Putamen (tissue), 1 donor: Measurements from ENCODE around the gene DOHH.
"Not testable (repeated sequence)": the region's sequence is repeated elsewhere in the genome, so short reads cannot be mapped to it uniquely, and the experiment has no call there.

ENCODE experiments used
- DNase-seq: peaks from one replicate; pipeline ENCODE4 v3.0.0-alpha.2; 2016; ENCODE audit warnings: low spot score

DOHH gene

DNA sequence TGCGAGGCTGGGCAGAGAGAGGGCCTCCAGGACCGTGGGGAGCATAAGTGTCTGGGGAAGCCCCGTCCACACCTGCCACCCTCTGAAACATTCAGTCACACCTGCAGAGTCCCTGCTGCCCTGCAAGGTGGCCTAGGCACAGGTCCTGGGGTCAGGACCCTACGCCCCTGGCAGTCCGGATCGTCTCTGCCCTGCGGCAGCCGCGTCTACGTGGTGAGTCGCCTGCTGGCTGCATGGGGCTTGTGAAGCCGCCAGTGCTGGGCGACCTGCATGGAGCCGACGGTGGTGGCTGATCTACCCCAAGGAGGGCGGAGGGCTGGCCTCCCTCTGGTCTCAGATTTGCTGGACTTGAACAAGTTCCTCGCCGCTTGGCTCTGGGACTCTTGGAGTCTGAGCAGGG lies 18.7 kb upstream of the DOHH start:
- no peak for DNase-seq

- no peak for DNase-seq
These were observed 18.2 kb upstream of the DOHH start for GRCh38 chr19:3518659-3519058.

GRCh38 chr19:3518255-3518654 lies 17.8 kb upstream of the DOHH start:
- DNase-seq = no peak

- DNase-seq = no peak
These were observed 17.2 kb upstream of the DOHH start for GRCh38 chr19:3517638-3518037.

GRCh38 chr19:3516675-3517207 lies 16.3 kb upstream of the DOHH start:
- no peak for DNase-seq

DNA sequence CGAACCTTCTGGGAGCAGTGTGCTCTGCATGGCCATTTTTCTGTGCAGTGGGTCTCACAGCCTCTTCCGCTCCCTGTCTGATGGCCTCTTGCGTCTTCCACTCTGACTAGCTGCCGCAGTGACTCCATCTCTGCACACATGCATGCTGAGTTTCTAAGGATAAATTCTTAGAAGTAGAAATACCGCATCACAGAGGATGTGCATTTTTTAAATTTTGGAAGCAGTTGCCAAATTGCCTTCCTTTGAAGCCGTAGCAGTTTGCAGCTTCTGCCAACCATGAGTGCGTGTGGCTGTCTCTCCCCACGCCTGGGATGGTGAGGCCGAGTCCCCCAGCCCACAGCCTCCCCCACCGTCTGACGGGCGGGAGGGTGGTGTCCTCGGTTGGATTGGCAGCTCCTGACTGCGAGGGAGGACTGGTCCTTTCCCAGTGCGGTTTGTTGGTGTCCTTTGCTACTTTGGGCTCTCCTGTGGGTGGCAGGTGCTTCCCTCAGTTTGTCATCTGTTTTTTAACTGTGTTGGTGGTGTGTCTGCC lies 15.5 kb upstream of the DOHH start:
- no peak for DNase-seq

DNA sequence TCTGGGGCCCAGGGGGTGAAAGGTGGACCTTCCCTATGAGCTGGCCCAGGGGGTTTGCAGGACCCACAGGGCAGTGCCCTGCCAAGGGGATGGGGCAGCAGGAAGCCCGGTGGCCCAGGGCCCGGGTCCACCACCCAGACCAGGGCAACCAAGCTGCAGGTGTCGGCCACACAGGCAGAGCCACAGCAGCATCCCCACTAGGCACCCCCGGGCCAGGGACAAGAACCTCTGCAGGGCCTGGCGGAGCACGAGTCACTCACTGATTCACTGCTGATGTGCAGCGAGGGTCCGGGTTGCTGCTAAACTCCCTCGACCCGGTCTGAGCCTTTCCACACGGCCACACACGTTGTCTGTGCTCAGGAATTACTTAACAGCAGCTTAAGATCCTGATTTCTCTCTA lies 14.5 kb upstream of the DOHH start:
- DNase-seq = no peak

- no peak for DNase-seq
These were observed 13.0 kb upstream of the DOHH start for GRCh38 chr19:3513229-3514140.

DNA sequence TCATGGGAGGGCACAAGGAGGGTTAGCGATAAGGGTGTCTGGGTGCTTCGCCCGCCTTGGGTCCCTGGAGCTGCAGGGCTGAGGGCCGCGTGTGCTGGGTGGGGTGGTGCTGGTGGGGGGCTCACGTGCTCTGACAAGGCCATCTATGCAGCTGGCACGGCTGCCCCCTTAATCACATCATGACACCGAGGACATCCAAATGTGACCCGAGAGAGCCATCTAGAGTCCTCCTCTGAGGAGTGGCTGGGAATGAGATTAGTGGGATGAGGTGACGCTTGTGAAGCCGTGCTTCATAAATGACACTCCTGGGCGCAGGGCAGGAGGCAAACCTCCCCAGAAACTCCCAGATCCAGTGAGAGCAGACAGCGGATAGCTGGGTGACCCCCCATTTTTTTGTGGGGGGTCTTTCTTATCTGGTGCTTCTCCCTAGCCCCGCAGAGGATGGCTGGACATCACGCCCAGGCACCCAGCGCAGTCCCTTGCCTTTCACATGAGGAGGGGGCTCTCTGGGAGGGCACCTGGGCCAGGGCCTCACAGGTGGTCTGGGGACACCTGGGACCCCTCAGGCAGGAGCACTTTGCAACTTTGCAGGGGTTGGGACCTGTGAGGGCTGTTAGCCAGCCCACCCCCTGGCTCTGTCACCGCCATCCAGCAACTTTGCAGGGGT lies 12.2 kb upstream of the DOHH start:
- DNase-seq = no peak

DNA sequence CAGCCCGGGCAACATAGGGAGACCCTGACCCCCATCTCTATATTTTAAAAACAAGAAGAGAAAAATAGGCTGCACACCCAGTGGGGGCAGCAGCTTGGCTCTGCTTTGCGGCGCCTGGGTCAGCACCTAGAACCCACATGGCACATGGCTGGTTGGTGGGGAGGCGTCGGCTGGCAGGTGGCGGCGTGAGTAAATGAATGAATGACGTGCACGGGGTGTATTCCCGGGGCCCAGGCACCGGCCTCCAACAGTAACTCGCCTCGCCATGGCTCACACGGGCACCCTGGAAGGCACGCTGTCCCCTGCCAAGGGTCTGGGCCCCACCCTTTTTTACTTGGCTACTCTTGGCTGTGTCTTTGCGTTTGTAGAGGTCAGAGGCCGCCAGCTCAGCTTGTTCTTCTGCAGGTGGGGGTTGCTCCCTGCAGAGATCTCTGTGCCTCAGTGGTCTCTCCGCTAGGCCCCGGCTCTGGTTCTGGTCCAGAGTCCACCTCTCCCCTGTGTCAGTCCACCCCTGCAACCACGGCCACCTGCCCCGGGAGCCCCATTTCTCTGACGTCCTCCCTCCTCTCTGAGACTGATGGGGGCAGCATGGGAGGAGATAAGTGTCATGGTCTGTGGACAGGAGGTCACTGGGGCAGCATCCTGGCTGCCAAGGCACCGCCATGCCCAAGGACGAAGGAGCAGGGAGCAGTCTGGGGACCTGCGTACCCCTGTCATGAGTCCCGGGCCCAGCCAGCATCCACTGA lies 11.2 kb upstream of the DOHH start:
- DNase-seq = no peak

DNA sequence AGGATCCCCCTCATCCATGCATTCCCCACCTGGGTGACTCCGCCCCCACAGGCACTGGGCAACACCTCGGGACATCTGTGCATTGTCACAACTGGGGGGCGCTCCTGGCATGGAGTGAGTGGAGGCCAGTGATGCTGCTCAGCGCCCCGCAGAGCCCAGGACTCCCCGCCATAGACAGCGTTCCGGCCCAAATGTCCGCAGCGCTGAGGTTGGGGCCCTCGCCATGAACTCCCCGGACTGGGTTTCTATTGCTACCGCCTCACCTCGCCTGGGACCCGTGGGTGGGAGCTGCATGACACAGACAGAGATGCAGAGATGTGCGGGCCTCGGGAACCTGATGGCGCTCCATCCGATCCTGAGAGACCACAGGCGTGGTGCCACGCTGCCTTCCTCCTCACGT lies 10.3 kb upstream of the DOHH start:
- no peak for DNase-seq

DNA sequence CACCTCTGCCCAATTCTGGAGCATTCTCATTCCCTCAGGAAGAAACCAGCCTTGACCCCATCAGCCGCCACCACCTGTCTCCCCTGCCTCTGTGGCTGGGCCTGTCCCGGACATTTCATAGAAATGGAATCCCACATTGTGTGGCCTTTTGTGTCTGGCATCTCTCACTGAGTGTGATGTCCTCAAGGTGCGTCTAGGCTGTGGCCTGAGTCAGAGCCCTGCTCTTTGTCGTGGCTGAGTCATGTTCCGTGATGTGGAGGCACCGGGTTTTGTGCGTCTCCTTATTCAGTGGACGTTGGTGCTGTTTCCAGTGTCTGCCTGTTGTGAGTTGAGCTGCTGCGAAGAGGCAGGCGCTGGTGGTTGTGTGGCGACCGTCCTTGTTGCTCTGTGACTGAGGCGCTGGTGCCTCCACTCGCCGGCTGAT lies 9.1 kb upstream of the DOHH start:
- DNase-seq = no peak

GRCh38 chr19:3508771-3509535 lies 8.5 kb upstream of the DOHH start:
- no peak for DNase-seq

DNA sequence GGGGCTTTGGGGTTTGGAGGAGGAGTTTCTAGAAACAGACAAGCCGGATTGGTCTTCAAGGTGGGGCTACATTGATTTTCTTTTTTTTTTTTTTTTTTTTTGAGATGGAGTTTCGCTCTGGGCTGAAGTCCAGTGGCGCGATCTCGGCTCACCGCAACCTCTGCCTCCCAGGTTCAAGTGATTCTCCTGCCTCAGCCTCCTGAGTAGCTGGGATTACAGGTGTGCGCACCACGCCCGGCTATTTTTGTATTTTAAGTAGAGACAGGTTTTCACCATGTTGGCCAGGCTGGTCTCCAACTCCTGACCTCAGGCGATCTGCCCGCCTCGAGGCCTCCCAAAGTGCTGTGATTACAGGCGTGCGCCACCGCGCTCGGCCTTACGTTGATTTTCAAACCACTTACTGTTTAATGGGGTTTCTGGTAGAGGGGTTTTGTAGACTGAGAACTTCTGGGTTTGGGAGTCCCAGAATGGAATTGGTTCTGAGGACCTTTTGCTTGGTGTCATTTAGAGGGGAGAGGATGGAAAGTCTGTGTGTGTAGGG lies 7.7 kb upstream of the DOHH start:
- DNase-seq = not testable (repeated sequence)

DNA sequence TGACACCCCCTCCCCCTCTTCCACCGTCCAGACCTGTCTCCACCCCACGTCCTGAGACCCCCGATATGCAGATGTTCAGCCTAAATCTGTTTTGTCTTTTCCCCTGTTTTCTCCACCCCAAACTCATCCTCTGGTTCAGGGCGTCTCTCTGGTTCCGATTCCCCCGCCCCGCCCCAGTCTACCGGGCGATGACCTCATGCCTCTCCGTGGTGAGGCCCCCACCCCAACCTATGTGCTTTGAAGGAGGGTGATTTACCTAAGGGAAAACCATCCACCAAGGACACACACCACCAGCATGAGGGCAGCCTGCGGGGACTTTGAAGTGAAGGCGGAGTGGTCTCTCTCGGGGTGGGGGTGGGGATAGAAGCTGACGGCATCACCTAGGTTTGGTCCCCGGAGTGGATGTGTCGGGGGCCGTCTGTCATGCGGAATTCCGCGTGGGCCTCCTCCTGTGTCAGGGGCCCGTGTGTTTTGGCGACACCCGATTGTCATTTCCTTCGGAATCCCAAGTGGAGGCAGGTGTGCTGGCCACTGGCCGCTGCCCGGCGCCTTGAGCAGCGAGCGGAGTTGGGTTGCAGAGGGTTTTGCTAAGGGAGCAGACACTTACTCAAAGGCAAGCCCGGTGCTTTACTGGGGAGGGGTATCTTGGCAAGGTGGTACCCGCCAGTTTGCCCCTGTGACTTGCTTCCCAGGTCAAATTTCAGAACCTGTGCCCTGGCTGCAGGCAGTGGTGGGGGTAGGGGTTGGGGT lies 7.1 kb upstream of the DOHH start:
- no peak for DNase-seq

DNA sequence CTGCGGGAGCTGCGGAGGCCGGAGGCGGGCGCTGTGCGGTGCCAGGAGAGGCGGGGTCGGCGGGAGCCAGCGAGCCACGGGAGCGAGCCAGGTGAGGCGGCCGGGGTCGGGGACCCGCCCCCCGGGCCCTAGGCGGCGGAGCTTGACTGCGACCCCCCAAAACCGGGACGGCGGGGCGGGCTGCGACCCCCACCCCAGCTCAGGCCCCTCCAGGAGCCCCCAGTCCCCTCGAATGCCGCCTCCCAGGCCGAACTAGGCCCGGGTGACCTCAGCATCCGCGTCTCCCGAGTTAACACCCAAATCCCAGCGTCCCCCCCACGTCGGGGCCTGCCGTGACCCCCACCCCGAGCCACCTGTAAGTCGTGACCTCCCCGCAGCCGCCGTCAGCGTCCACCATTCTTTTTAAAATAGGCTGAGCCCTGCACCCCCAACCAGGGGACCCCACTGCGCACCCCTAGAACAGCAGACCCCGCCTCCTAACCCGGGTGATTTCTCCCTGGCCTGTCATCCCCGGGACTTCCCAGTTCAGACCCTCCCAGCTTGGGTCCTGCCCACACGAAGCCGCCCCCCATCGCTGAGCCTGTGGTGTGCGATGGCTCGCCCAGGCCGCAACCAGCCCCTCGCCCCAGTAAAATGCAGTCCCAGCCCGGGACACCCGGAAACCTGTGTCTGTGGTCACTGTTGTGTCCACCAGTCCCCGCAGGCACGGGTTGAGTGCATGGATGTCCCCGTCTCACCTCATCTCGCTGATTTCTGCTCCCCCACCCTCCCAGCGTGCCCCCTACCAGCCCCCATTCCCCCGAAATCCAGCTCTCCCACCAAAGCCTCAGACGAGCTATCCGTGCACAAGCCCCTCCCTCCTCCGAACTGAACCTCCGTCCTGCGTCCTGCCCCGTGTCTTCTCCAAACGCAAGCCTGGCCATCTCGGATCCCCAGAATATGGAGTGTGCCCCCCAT lies 6.2 kb upstream of the DOHH start:
- DNase-seq = no peak

- peak; percentile 98 for DNase-seq
These were observed 5.3 kb upstream of the DOHH start, which contains the start of gene FZR1 for GRCh38 chr19:3505598-3506383. FZR1 (plus strand) TSS chr19:3506311; CDS start chr19:3522990, 16,679 bp downstream.

GRCh38 chr19:3504735-3505134 lies 4.3 kb upstream of the DOHH start:
- no peak for DNase-seq
